ENCODE data around the gene FAM53A.

DNA sequence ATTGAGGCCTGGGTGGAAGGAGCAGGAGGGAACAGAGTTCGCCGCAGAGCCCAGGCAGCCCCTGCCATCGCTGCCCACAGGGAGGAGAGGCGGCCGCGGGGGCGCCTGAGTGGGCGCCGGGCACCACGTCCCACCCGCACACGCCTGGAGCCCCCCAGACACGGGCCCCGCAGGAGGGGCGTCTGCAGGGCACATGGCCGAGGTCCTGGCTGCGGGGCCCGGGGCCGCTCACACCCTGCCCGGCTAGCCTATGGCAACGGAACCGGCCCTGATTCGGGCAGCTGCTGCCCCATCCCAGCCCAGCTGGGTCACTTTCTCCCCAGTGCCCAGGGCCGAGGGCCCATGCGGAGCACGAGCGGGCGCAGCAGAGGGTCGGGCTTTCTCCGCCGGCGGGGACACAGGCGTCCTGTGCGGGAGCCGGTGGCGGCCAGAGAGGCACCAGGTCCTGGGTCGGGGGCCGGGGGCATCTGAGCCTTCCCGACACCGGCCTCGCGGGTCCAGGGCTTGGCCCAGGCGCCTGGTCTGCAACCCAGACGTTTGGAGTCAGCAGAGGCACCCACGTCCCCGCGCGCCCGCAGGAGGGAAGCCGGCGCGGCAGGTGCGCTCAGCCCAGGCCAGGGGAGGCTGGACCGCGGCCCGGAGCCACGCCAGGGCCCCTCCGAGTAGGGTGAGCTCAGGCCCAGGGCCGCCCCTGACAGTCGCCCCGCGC, 91.2 kb downstream of the FAM53A start:
- TF ChIP-seq, protein P1, sequence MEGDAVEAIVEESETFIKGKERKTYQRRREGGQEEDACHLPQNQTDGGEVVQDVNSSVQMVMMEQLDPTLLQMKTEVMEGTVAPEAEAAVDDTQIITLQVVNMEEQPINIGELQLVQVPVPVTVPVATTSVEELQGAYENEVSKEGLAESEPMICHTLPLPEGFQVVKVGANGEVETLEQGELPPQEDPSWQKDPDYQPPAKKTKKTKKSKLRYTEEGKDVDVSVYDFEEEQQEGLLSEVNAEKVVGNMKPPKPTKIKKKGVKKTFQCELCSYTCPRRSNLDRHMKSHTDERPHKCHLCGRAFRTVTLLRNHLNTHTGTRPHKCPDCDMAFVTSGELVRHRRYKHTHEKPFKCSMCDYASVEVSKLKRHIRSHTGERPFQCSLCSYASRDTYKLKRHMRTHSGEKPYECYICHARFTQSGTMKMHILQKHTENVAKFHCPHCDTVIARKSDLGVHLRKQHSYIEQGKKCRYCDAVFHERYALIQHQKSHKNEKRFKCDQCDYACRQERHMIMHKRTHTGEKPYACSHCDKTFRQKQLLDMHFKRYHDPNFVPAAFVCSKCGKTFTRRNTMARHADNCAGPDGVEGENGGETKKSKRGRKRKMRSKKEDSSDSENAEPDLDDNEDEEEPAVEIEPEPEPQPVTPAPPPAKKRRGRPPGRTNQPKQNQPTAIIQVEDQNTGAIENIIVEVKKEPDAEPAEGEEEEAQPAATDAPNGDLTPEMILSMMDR (IDR thresholded peaks at IDR 0.05; ENCODE audit: poor library complexity) = no peak
- TF ChIP-seq EZH2phosphoT487 (IDR thresholded peaks at IDR 0.05; ENCODE audit: low read depth, severe bottlenecking, unreplicated experiment) = no peak
- no peak for TF ChIP-seq EZH2 (IDR thresholded peaks at IDR 0.05; ENCODE audit: borderline replicate concordance)
